PC-9 (cell line): ENCODE measurements around the gene CEP135.

ENCODE experiments used
- CTCF ChIP-seq: fragments of 200-600 bp; sonication (generic); conservative IDR thresholded peaks from 2 replicates; pipeline ENCODE4 v1.6.1; 2017; ENCODE audit warnings: mixed run types, antibody characterized with exemption, mild to moderate bottlenecking, moderate library complexity
- EZH2 ChIP-seq: fragments of 200-600 bp; sonication (generic); IDR thresholded peaks from 2 replicates; pipeline ENCODE4 v1.8.0; 2017; ENCODE audit warnings: antibody characterized with exemption, low read depth

- TF ChIP-seq CTCF (no peak), EZH2 (no peak)
Observed at GRCh38 chr4:56052966-56053365, 104.2 kb downstream of the CEP135 start.
